Measurements from ENCODE around the gene AFAP1L2.

The AFAP1L2 gene, protein sequence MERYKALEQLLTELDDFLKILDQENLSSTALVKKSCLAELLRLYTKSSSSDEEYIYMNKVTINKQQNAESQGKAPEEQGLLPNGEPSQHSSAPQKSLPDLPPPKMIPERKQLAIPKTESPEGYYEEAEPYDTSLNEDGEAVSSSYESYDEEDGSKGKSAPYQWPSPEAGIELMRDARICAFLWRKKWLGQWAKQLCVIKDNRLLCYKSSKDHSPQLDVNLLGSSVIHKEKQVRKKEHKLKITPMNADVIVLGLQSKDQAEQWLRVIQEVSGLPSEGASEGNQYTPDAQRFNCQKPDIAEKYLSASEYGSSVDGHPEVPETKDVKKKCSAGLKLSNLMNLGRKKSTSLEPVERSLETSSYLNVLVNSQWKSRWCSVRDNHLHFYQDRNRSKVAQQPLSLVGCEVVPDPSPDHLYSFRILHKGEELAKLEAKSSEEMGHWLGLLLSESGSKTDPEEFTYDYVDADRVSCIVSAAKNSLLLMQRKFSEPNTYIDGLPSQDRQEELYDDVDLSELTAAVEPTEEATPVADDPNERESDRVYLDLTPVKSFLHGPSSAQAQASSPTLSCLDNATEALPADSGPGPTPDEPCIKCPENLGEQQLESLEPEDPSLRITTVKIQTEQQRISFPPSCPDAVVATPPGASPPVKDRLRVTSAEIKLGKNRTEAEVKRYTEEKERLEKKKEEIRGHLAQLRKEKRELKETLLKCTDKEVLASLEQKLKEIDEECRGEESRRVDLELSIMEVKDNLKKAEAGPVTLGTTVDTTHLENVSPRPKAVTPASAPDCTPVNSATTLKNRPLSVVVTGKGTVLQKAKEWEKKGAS

DNA sequence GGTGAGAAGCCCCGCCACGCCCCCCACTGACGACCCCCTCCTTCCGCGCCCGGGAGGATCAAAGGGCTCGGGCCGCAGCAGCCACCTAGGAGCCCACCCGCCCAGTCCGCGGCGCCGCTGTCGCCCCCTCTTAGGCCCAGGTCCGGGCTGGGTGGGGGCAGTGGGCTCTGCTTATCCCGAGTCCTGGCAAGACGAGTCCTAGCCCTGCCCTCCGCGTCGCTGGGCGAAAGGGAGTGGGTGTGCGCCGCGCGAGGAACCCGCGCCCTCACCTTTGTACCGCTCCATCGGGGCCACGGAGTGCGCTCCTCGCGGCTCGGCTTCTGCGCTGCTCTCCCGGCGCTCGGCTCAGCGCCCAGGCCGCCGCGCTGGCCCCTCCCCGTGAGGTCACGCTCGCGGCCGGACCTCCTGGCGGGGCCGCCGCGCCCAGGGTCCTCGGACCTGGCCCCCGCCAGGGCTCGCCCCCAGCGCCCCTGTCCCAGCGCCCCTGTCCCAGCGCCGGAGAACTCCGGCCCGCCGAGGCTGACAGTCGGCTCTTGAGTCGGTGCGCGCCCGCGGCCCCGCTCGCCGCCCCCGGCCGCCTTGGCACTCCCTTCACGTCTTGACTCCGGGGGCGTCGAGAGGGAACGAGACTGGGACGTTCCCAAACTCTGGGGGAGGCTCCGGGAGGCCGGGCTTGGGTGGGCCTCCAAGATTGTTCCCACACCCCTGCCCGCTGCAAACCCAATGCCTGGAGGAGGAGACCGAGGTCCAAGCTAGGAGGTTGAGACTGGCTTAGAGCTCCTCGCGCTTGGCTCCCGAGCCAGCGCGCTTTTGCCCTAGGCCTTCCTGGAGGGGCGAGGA lies at the start of gene AFAP1L2:
Gene AFAP1L2 (minus strand): TSS at position 332 of the 840 bp plus-strand sequence. CDS start 47 bp downstream, at position 285.
- peak within 1 kb of the TSS; percentile 84 for H3K4me3 ChIP-seq
- peak within 1 kb of the TSS; percentile 33 to 74 for H3K27ac ChIP-seq
- TF ChIP-seq, protein P1, sequence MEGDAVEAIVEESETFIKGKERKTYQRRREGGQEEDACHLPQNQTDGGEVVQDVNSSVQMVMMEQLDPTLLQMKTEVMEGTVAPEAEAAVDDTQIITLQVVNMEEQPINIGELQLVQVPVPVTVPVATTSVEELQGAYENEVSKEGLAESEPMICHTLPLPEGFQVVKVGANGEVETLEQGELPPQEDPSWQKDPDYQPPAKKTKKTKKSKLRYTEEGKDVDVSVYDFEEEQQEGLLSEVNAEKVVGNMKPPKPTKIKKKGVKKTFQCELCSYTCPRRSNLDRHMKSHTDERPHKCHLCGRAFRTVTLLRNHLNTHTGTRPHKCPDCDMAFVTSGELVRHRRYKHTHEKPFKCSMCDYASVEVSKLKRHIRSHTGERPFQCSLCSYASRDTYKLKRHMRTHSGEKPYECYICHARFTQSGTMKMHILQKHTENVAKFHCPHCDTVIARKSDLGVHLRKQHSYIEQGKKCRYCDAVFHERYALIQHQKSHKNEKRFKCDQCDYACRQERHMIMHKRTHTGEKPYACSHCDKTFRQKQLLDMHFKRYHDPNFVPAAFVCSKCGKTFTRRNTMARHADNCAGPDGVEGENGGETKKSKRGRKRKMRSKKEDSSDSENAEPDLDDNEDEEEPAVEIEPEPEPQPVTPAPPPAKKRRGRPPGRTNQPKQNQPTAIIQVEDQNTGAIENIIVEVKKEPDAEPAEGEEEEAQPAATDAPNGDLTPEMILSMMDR (IDR thresholded peaks at IDR 0.05): no peak
- DNase-seq (ENCODE audit: low spot score): no peak

DNA sequence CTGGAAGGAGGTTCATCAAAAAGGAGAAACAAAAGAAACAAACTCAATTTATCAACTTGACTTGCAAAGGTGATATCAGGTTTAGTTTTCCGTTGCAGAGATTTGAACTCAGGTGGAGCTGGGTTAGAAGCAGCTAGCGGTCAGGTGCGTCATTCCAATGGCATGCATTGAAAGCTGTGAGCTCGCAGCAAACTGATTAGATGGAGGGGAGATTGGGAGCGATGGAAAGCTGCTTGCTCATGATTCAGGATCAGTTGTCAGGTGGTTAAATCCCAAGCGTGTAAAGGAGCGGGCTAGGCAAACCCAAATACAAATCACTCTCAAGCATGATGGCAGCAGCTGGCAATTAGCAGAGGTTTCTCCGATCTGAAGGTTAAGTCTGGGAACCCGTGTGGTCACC lies 49.3 kb upstream of the AFAP1L2 start:
- H3K4me3 ChIP-seq: no peak overlapping the region
- DNase-seq (ENCODE audit: low spot score): no peak
- TF ChIP-seq, protein P1 (IDR thresholded peaks at IDR 0.05): no peak
- no peak overlapping the region for H3K27ac ChIP-seq

DNA sequence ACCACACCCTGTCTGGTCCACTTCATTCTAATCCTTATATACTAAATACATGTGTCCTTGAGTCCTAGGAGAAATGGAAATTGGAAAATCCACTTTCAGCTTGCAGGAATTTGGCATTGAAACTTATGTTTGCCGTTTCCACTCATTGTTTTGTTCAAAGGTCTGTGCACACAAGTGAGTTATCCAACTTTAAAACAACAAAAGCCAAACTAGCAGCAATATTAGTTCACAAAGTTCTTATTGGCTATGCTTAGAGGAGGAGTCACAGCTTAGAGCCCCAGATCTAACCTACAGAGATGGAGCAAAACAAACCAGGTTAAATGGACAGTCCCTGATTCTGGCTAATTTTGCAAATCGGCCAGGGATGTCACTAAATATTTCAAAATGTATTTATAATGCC lies 44.6 kb upstream of the AFAP1L2 start:
- no peak for DNase-seq (ENCODE audit: low spot score)
- H3K27ac ChIP-seq: no peak overlapping the region
- TF ChIP-seq, protein P1 (IDR thresholded peaks at IDR 0.05): no peak
- no peak overlapping the region for H3K4me3 ChIP-seq

DNA sequence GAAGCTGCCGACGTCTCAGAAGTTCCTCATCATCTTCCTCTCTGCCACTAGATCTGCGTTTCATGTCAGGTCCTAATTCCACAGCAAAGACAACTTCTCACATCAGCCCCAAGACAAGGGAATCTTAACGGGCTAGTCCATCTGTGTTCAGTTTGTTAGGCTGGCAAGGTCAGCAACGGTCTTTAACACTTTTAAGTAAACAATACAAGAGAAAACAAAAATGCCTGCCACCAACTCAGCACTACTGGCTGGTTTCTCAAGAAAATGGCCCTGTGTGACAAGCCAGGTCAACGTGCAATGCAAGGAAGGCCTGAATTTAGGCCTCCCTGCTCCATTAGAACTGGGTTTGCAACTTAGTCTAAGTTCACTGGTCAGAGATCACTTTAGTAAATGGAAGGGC lies 41.0 kb upstream of the AFAP1L2 start:
- H3K27ac ChIP-seq: no peak overlapping the region
- DNase-seq (ENCODE audit: low spot score): no peak

DNA sequence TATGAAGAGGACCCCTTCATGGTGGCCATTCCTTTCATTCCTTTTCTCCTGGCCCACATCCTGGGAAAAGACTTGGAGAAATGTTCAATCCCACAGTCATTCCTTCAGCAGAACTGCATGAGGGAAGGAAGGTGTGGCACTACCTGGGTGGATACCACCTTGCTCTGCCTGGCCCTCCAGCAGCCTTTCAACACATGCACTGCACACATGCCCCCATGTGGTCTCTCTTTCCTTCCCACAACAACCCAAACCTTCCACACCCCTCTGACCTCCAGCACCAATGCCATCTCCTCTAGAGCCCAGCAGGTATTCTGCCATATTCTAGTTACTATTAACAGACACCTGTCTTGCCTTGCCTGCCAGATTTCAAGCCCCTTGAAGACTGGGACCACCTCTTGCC lies 40.5 kb upstream of the AFAP1L2 start:
- TF ChIP-seq, protein P1 (IDR thresholded peaks at IDR 0.05): no peak
- H3K4me3 ChIP-seq: no peak overlapping the region

More for the DNA sequence above, 41.0 kb upstream of the AFAP1L2 start:
- TF ChIP-seq, protein P1 (IDR thresholded peaks at IDR 0.05): no peak
- H3K4me3 ChIP-seq: no peak overlapping the region

DNA sequence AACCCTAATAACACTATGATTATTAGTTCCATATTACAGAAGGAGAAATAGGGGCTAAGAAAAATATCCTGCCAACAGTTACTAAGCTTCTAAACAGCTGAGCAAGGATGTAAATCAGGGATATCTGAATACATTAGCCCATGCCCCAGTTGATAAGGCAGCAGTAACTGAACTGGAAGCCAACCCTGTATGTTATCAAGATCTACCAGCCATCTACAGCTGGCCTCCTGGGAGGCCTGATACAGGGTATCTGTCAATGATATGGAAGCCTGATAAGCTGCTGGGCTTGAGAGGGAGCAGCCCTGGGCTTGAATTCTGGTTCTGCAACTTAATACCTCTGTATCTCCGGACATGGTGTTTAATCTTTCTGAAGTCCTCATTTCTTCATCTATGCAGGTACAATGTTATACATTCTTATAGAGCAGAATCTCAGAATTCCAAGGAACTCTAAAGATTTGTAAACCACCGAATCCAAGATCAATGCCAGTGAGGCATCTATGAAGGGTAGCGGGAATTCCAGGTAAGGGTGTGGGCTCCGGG lies 37.9 kb upstream of the AFAP1L2 start:
- TF ChIP-seq, protein P1 (IDR thresholded peaks at IDR 0.05): no peak
- Histone ChIP-seq H3K27ac (no peak overlapping the region), H3K4me3 (no peak overlapping the region)
- DNase-seq (ENCODE audit: low spot score): no peak

More for the DNA sequence above, 40.5 kb upstream of the AFAP1L2 start:
- no peak overlapping the region for H3K27ac ChIP-seq
- DNase-seq (ENCODE audit: low spot score): no peak
